B cell (primary cell): Measurements from ENCODE around the gene DPY19L1. TPM values are rescaled to one million over a fixed set of nuclear protein-coding genes. Genes with fewer than 3 reads are reported as not detected.
A peak's percentile ranks its signal among the peaks of the same experiment; 100 is the strongest.

Experiments
- ATAC-seq: fragments of 200-7000 bp; cut with Tn5 transposase; one replicate; pipeline ENCODE4 v1.10.0; 2021; ENCODE audit warnings: low read depth, mild to moderate bottlenecking, moderate number of reproducible peaks, moderate library complexity
- CTCF ChIA-PET: fragments of 350-600 bp; sonication (Branson Sonifier 250); formaldehyde crosslinking; loops from one replicate; lab custom pipeline; 2021; ENCODE audit warnings: antibody characterized with exemption, inconsistent platforms; lab: Charles Lee
- POLR2A ChIA-PET: fragments of 350-600 bp; sonication (Branson Sonifier 250); formaldehyde crosslinking; loops from one replicate; lab custom pipeline; 2021; ENCODE audit warnings: antibody characterized with exemption; lab: Charles Lee
- DNase-seq: peaks from one replicate; pipeline ENCODE4 v3.0.0; 2013
- H2AFZ ChIP-seq: 2 replicates; pipeline ENCODE4 v1.6.1; 2012; ENCODE audit warnings: mild to moderate bottlenecking, low read depth, low read length; ENCODE audit not compliant: insufficient read depth, poor library complexity, severe bottlenecking
- H3K27ac ChIP-seq, 2 donors: 1 replicate in 1 of 2; 2 replicates in 1 of 2; pipeline ENCODE4 v1.5.1; 2012 to 2013; ENCODE audit warnings: low read length in 2 of 2, mild to moderate bottlenecking in 2 of 2, moderate library complexity in 1 of 2
- H3K27me3 ChIP-seq, 4 experiments: fragments of 200-600 bp in 1 of 4; sonication (generic) in 1 of 4; replicated peaks in 1 of 4; 1 replicate in 2 of 4; 2 replicates in 2 of 4; pipeline versions ENCODE4 v1.6.1 to v1.7.0; 2013 to 2016; ENCODE audit warnings: low read length in 3 of 4, mild to moderate bottlenecking in 2 of 4, mixed read lengths in 1 of 4, moderate library complexity in 1 of 4; ENCODE audit not compliant: insufficient read depth in 4 of 4, control insufficient read depth in 3 of 4; ENCODE audit errors: control extremely low read depth in 1 of 4
- H3K36me3 ChIP-seq, 2 experiments: replicated peaks in 1 of 2; 1 replicate in 1 of 2; 2 replicates in 1 of 2; pipeline versions ENCODE4 v1.6.1 to v1.7.1; 2013; ENCODE audit warnings: low read length in 1 of 2; ENCODE audit not compliant: insufficient read depth in 2 of 2, control insufficient read depth in 1 of 2; ENCODE audit errors: control extremely low read depth in 1 of 2, extremely low read depth in 1 of 2
- H3K4me1 ChIP-seq, 2 donors: fragments of 200-600 bp in 1 of 2; sonication (generic) in 1 of 2; 1 replicate in 1 of 2; 2 replicates in 1 of 2; pipeline versions ENCODE4 v1.5.1 to v1.6.1; 2013 to 2017; ENCODE audit warnings: low read length in 2 of 2; ENCODE audit not compliant: control insufficient read depth in 2 of 2, insufficient read depth in 2 of 2
- H3K4me2 ChIP-seq: replicated peaks from 2 replicates; pipeline ENCODE3; 2012; ENCODE audit warnings: mild to moderate bottlenecking, low read depth, low read length; ENCODE audit not compliant: poor library complexity, severe bottlenecking
- H3K4me3 ChIP-seq, 5 experiments: fragments of 200-600 bp in 1 of 5; sonication (generic) in 1 of 5; 1 replicate in 3 of 5; 2 replicates in 2 of 5; pipeline versions ENCODE4 v1.5.1 to v1.7.0; 2011 to 2016; ENCODE audit warnings: low read length in 4 of 5, mild to moderate bottlenecking in 4 of 5, low read depth in 2 of 5, control low read depth in 1 of 5, moderate library complexity in 1 of 5; ENCODE audit not compliant: insufficient read depth in 1 of 5; ENCODE audit errors: control extremely low read depth in 1 of 5, extremely low read depth in 1 of 5
- H3K79me2 ChIP-seq: fragments of 200-600 bp; sonication (generic); one replicate; pipeline ENCODE4 v1.6.0; 2016; ENCODE audit warnings: low read length; ENCODE audit not compliant: control insufficient read depth, insufficient read depth
- H3K9ac ChIP-seq: fragments of 200-600 bp; sonication (generic); 2 replicates; pipeline ENCODE4 v1.6.1; 2017; ENCODE audit warnings: mild to moderate bottlenecking, low read length, moderate library complexity
- H3K9me3 ChIP-seq, 3 donors: one replicate each; pipeline versions ENCODE4 v1.6.1 to v1.7.1; 2013; ENCODE audit warnings: low read length in 2 of 3; ENCODE audit not compliant: control insufficient read depth in 2 of 3, insufficient read depth in 1 of 3; ENCODE audit errors: control extremely low read depth in 1 of 3
- H4K20me1 ChIP-seq: 2 replicates; pipeline ENCODE4 v1.6.0; 2012; ENCODE audit warnings: mild to moderate bottlenecking, low read length; ENCODE audit not compliant: insufficient read depth, control insufficient read depth, poor library complexity, severe bottlenecking
- H3K27ac Mint-ChIP-seq: one replicate; pipeline ENCODE4 v1.8.0; 2021; ENCODE audit warnings: mixed read lengths
- H3K27me3 Mint-ChIP-seq: one replicate; pipeline ENCODE4 v1.8.0; 2021; ENCODE audit warnings: mixed read lengths
- H3K4me1 Mint-ChIP-seq: one replicate; pipeline ENCODE4 v1.8.0; 2021; ENCODE audit warnings: mixed read lengths
- H3K4me3 Mint-ChIP-seq: one replicate; pipeline ENCODE4 v1.8.0; 2021; ENCODE audit warnings: mixed read lengths
- H3K9me3 Mint-ChIP-seq: one replicate; pipeline ENCODE4 v1.8.0; 2022; ENCODE audit warnings: mixed read lengths; ENCODE audit not compliant: insufficient read depth
- CTCF ChIP-seq: fragments of 200-600 bp; IDR thresholded peaks from one replicate; pipeline ENCODE4 v1.8.0; 2022; ENCODE audit warnings: antibody characterized with exemption, mild to moderate bottlenecking
- EZH2 ChIP-seq: IDR thresholded peaks from 2 replicates; pipeline ENCODE4 v1.6.1; 2012; ENCODE audit warnings: borderline replicate concordance, low read depth, mild to moderate bottlenecking, moderate library complexity, low read length; ENCODE audit not compliant: insufficient read depth, poor library complexity, severe bottlenecking
- WGBS: methylation state at CpG from one replicate; pipeline ENCODE4 v1.1.5; 2013; ENCODE audit warnings: missing lambda C conversion rate; ENCODE audit not compliant: insufficient coverage; 5-methylcytosine and 5-hydroxymethylcytosine counted together
- intact Hi-C: fragments of 100-400 bp; cut with micrococcal nuclease; formaldehyde crosslinking; loops from one replicate; pipeline ENCODE4 v1.10.0; 2022
- polyA plus RNA-seq: library from polyadenylated mRNA; depleted of rRNA; stranded (reverse); fragments of >200 nt; gene quantifications from 2 replicates; pipeline ENCODE4 v1.2.3, GENCODE V29; 2012
- total RNA-seq, 2 donors: library from RNA; stranded (reverse); fragments of 120-200 nt in 1 of 2; gene quantifications; 1 replicate in 1 of 2; 2 replicates in 1 of 2; pipeline versions ENCODE4 v1.2.3 to v1.2.4, GENCODE V29; 2013 to 2022

The DPY19L1 gene
- total and polyA plus RNA-seq, 2 donors (not counting 1 experiment from before 2014, with no cell fraction given), result 2.0 to 13.0 TPM

DNA sequence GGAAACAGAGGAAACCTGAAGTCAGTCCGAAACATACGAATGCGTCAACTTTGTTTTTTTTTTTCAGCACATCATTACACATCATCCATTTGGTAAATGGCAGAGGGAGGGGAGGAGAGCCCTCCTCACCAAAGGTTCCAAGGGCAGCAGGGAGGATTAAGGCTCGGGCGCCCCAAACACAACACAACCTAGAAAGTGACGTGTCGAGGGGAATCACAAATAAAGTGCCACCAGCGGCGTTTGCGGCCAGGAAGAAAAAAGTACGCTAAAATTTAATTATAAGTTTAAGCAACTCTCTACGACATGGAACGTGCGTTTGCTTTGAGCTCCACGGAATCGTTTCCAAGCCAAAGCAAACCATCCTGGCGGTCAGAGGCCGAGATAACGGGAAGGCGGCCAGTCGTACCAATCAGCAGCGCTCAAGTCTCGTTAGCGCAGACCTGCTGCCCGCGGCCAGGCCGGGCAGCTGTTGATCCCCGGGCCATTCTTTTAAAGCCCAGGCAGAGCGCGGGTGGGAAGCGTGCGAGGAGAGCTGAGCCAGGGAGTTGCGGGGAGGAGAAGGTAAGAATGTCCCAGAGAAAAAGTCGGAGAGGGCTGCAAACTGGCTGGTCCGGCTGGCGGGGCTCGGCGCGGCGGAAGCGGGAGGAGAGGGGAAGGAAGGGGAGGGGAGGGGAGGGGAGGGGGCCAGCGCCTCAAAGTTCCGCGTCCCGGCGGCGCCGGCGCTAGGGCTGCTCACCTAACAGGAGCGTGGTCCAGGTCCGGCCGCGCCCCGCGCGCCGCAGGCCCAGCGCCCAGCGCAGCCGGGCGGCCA lies 719 bp downstream of the DPY19L1 start:
- peak overlapping the region; percentile 88 for H3K27ac Mint-ChIP-seq
- Histone ChIP-seq H3K36me3 (no peaks in the 10 kb centered on the region), H3K4me2 (peak overlapping the region; percentile 95), H3K27me3 (no peaks in the 10 kb centered on the region), H3K9ac (peak overlapping the region; percentile 81), H3K79me2 (peaks cover 22% of the 10 kb centered on the region), H3K27ac (peak overlapping the region; percentile 12 to 60), H2AFZ (peak overlapping the region; percentile 91), H3K9me3 (no peaks in the 10 kb centered on the region), H3K4me1 (peaks cover 15 to 18% of the 10 kb centered on the region in 2 donors), H4K20me1 (no peaks in the 10 kb centered on the region), H3K4me3 (peak overlapping the region; percentile 56 to 82 (median 74))
- peak; percentile 61 for DNase-seq
- H3K4me1 Mint-ChIP-seq, result peaks cover 25% of the 10 kb centered on the region
- ChIA-PET CTCF (interaction anchor here (1.4 kb wide), 1 partner anchor 212 kb away, joined by 6 read pairs; no protein-coding TSS in a partner anchor), POLR2A (interaction anchor here (1.0 kb wide), 1 partner anchor 693 kb away, joined by 6 read pairs; no protein-coding TSS in a partner anchor)
- WGBS, result under 1% methylated on average over 50 of the region's 61 CpGs
- TF ChIP-seq CTCF, result no peak
- TF ChIP-seq EZH2, result no peak
- H3K4me3 Mint-ChIP-seq, result peak overlapping the region; percentile 92
- intact Hi-C loops, result loop anchor here (2.0 to 10.0 kb wide), 3 partner anchors 768 to 1909 kb away; partner anchors contain the start of genes BBS9 and SEPTIN7
- ATAC-seq, result no peak
- no peaks in the 10 kb centered on the region for H3K27me3 Mint-ChIP-seq
- no peaks in the 10 kb centered on the region for H3K9me3 Mint-ChIP-seq

GRCh38 chr7:35035511-35035961 lies 1.7 kb downstream of the DPY19L1 start:
- no peaks in the 10 kb centered on the region for H3K27me3 ChIP-seq
- H3K27ac Mint-ChIP-seq, result peak overlapping the region; percentile 54
- CTCF ChIA-PET, result interaction anchor here (1.4 kb wide), 1 partner anchor 211 kb away, joined by 6 read pairs; no protein-coding TSS in a partner anchor
- H3K4me2 ChIP-seq, result peak overlapping the region; percentile 95
- no peaks in the 10 kb centered on the region for H3K9me3 Mint-ChIP-seq
- POLR2A ChIA-PET, result no interaction called here
- peak overlapping the region in 2 of 5 experiments; percentile 9 to 82 for H3K4me3 ChIP-seq
- H3K4me1 Mint-ChIP-seq, result peaks cover 25% of the 10 kb centered on the region
- H3K36me3 ChIP-seq, result no peaks in the 10 kb centered on the region
- H3K27ac ChIP-seq, result no peak overlapping the region
- H4K20me1 ChIP-seq, result peaks cover 6% of the 10 kb centered on the region
- 94% methylated on average over 2 of the region's 5 CpGs for WGBS
- H3K79me2 ChIP-seq, result peaks cover 30% of the 10 kb centered on the region
- no peak overlapping the region for H3K9ac ChIP-seq
- no peaks in the 10 kb centered on the region for H3K27me3 Mint-ChIP-seq
- peak overlapping the region; percentile 91 for H2AFZ ChIP-seq
- H3K9me3 ChIP-seq, result no peaks in the 10 kb centered on the region
- H3K4me1 ChIP-seq, result peaks cover 15 to 18% of the 10 kb centered on the region in 2 donors
- no peak for TF ChIP-seq EZH2
- TF ChIP-seq CTCF, result no peak
- DNase-seq (peak; percentile 20), ATAC-seq (no peak)
- H3K4me3 Mint-ChIP-seq, result peak overlapping the region; percentile 70
- intact Hi-C loops, result loop anchor here (5.0 to 10.0 kb wide), 2 partner anchors 769 to 1908 kb away; partner anchors contain the start of genes BBS9 and SEPTIN7
